ENCODE measurements around the gene NUSAP1.

DNA sequence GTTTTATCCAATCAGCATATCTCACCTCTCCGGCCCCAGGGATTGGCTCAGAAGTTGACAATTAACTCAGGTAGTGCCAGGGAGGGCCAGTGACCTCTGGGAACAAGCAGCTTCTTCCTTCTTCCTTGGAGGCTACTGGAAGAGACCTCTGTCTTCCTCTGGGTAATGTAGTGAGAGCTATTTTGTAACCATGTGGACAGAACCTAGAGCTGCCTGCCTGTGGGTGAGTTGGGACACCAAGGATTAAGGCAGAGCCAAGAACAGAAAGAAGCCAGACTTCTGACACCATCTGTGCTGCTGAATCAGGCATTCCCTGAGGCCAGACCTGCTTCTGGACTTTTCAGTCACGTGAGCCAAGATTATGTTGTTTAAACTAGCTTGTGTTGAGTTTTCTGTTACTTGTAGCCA, 75.6 kb downstream of the NUSAP1 start:
- TF ChIP-seq, protein P1, sequence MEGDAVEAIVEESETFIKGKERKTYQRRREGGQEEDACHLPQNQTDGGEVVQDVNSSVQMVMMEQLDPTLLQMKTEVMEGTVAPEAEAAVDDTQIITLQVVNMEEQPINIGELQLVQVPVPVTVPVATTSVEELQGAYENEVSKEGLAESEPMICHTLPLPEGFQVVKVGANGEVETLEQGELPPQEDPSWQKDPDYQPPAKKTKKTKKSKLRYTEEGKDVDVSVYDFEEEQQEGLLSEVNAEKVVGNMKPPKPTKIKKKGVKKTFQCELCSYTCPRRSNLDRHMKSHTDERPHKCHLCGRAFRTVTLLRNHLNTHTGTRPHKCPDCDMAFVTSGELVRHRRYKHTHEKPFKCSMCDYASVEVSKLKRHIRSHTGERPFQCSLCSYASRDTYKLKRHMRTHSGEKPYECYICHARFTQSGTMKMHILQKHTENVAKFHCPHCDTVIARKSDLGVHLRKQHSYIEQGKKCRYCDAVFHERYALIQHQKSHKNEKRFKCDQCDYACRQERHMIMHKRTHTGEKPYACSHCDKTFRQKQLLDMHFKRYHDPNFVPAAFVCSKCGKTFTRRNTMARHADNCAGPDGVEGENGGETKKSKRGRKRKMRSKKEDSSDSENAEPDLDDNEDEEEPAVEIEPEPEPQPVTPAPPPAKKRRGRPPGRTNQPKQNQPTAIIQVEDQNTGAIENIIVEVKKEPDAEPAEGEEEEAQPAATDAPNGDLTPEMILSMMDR (IDR thresholded peaks at IDR 0.05): no peak
- no peak for TF ChIP-seq POLR2A (IDR thresholded peaks at IDR 0.05)
